Hepatocyte (in vitro differentiated cells): Measurements from ENCODE around the gene HRK. TPM values are rescaled to one million over a fixed set of nuclear protein-coding genes. Genes with fewer than 3 reads are reported as not detected.

Experiments used
- DNase-seq: peaks from one replicate; pipeline ENCODE4 v3.0.0-alpha.2; 2016; ENCODE audit warnings: low spot score
- H2AFZ ChIP-seq: fragments of 200-600 bp; sonication (generic); 2 replicates; pipeline ENCODE4 v1.6.0; 2016; ENCODE audit warnings: antibody characterized with exemption, mild to moderate bottlenecking
- H3K27ac ChIP-seq: fragments of 200-600 bp; sonication (generic); 2 replicates; pipeline ENCODE4 v1.5.1; 2016; ENCODE audit warnings: mild to moderate bottlenecking
- H3K27me3 ChIP-seq: fragments of 200-600 bp; sonication (generic); 2 replicates; pipeline ENCODE4 v1.6.1; 2016
- H3K36me3 ChIP-seq: fragments of 200-600 bp; sonication (generic); replicated peaks from 2 replicates; pipeline ENCODE4 v1.5.1; 2016; ENCODE audit warnings: low read depth; ENCODE audit not compliant: insufficient read depth
- H3K4me1 ChIP-seq: fragments of 200-600 bp; sonication (generic); 2 replicates; pipeline ENCODE4 v1.5.1; 2016; ENCODE audit warnings: mild to moderate bottlenecking, moderate library complexity; ENCODE audit not compliant: insufficient read depth
- H3K4me2 ChIP-seq: fragments of 200-600 bp; sonication (generic); 2 replicates; pipeline ENCODE4 v1.6.0; 2016
- H3K4me3 ChIP-seq: fragments of 200-600 bp; sonication (generic); 2 replicates; pipeline ENCODE4 v1.5.1; 2016; ENCODE audit warnings: mild to moderate bottlenecking
- H3K79me2 ChIP-seq: fragments of 200-600 bp; sonication (generic); 2 replicates; pipeline ENCODE4 v1.6.0; 2017; ENCODE audit warnings: mild to moderate bottlenecking
- H3K9me2 ChIP-seq: fragments of 200-600 bp; sonication (generic); replicated peaks from 2 replicates; pipeline ENCODE4 v1.6.0; 2017; ENCODE audit warnings: mild to moderate bottlenecking; ENCODE audit not compliant: insufficient read depth
- H3K9me3 ChIP-seq: fragments of 200-600 bp; sonication (generic); 2 replicates; pipeline ENCODE4 v1.5.1; 2016; ENCODE audit warnings: low read depth, mild to moderate bottlenecking
- H4K20me1 ChIP-seq: fragments of 200-600 bp; sonication (generic); 2 replicates; pipeline ENCODE4 v1.6.0; 2016; ENCODE audit warnings: mild to moderate bottlenecking; ENCODE audit not compliant: insufficient read depth, poor library complexity, severe bottlenecking
- CTCF ChIP-seq: fragments of 200-600 bp; sonication (generic); IDR thresholded peaks from 2 replicates; pipeline ENCODE4 v1.5.1; 2016; ENCODE audit warnings: antibody characterized with exemption, mild to moderate bottlenecking; ENCODE audit not compliant: poor library complexity
- EZH2 ChIP-seq: fragments of 200-600 bp; sonication (generic); IDR thresholded peaks from 2 replicates; pipeline ENCODE4 v1.6.1; 2016; ENCODE audit warnings: antibody characterized with exemption, mild to moderate bottlenecking, borderline replicate concordance
- EZH2phosphoT487 ChIP-seq: fragments of 200-600 bp; sonication (generic); IDR thresholded peaks from one replicate; pipeline ENCODE4 v1.6.1; 2018; ENCODE audit warnings: antibody characterized with exemption, mild to moderate bottlenecking, low read depth, moderate library complexity; ENCODE audit not compliant: unreplicated experiment, severe bottlenecking
- WGBS: methylation state at CpG from one replicate; pipeline ENCODE4 v1.1.6; 2016; ENCODE audit warnings: low lambda C conversion rate; ENCODE audit errors: missing lambda C conversion rate; 5-methylcytosine and 5-hydroxymethylcytosine counted together
- polyA plus RNA-seq: library from polyadenylated mRNA; unstranded; fragments of >200 nt; fragmentation: Nextera tagmentation; extraction: Ambion mirVana; gene quantifications from 2 replicates; pipeline ENCODE4 v1.2.1, GENCODE V29; 2016
- total RNA-seq: library from RNA; depleted of rRNA; stranded (reverse); fragments of >200 nt; gene quantifications from 2 replicates; pipeline ENCODE4 v1.2.3, GENCODE V29; 2014

HRK gene
- total and polyA plus RNA-seq, 2 experiments from 2014 or later = 0.18 TPM; not detected in 1

GRCh38 chr12:116906285-116906684 lies 25.0 kb upstream of the HRK start:
- H2AFZ ChIP-seq = no peak overlapping the region
- 90% methylated on average over 4 of the region's 4 CpGs for WGBS

GRCh38 chr12:116903818-116904217 lies 22.6 kb upstream of the HRK start:
- H3K79me2 ChIP-seq = no peaks in the 10 kb centered on the region
- no peaks in the 10 kb centered on the region for H3K9me3 ChIP-seq
- H4K20me1 ChIP-seq = no peaks in the 10 kb centered on the region
- no peaks in the 10 kb centered on the region for H3K9me2 ChIP-seq
- no peak overlapping the region for H3K4me2 ChIP-seq
- no peak for DNase-seq
- H3K27me3 ChIP-seq = peaks cover 13% of the 10 kb centered on the region
- TF ChIP-seq EZH2phosphoT487 (no peak), CTCF (no peak), EZH2 (no peak)
- WGBS = 73% methylated on average over 4 of the region's 4 CpGs
- no peak overlapping the region for H2AFZ ChIP-seq
- H3K4me3 ChIP-seq = no peak overlapping the region
- H3K27ac ChIP-seq = no peak overlapping the region
- no peaks in the 10 kb centered on the region for H3K4me1 ChIP-seq
- no peaks in the 10 kb centered on the region for H3K36me3 ChIP-seq

More at GRCh38 chr12:116906285-116906684, 25.0 kb upstream of the HRK start:
- H3K36me3 ChIP-seq = no peaks in the 10 kb centered on the region
- no peak overlapping the region for H3K4me3 ChIP-seq
- peaks cover under 1% of the 10 kb centered on the region for H4K20me1 ChIP-seq
- H3K79me2 ChIP-seq = peaks cover 10% of the 10 kb centered on the region
- no peaks in the 10 kb centered on the region for H3K9me3 ChIP-seq
- no peaks in the 10 kb centered on the region for H3K9me2 ChIP-seq
- no peaks in the 10 kb centered on the region for H3K4me1 ChIP-seq
- no peak overlapping the region for H3K27ac ChIP-seq
- TF ChIP-seq EZH2 (no peak), CTCF (no peak), EZH2phosphoT487 (no peak)
- no peak overlapping the region for H3K4me2 ChIP-seq
- no peak for DNase-seq
- H3K27me3 ChIP-seq = peaks cover 3% of the 10 kb centered on the region

GRCh38 chr12:116901612-116902011 lies 20.4 kb upstream of the HRK start:
- Histone ChIP-seq H3K9me2 (no peaks in the 10 kb centered on the region), H3K79me2 (no peaks in the 10 kb centered on the region), H2AFZ (no peak overlapping the region), H3K4me3 (no peak overlapping the region), H4K20me1 (no peaks in the 10 kb centered on the region), H3K4me2 (no peak overlapping the region), H3K4me1 (no peaks in the 10 kb centered on the region), H3K36me3 (no peaks in the 10 kb centered on the region), H3K9me3 (no peaks in the 10 kb centered on the region), H3K27me3 (peaks cover 16% of the 10 kb centered on the region), H3K27ac (no peak overlapping the region)
- WGBS = 89% methylated on average over 2 of the region's 2 CpGs
- no peak for TF ChIP-seq EZH2
- TF ChIP-seq CTCF = no peak
- TF ChIP-seq EZH2phosphoT487 = no peak
- DNase-seq = no peak

- no peaks in the 10 kb centered on the region for H3K36me3 ChIP-seq
Observed at GRCh38 chr12:116898669-116899068, 17.4 kb upstream of the HRK start.

More at GRCh38 chr12:116898669-116899068, 17.4 kb upstream of the HRK start:
- no peak overlapping the region for H2AFZ ChIP-seq
- H4K20me1 ChIP-seq = no peaks in the 10 kb centered on the region
- no peaks in the 10 kb centered on the region for H3K9me3 ChIP-seq
- WGBS = 66% methylated on average over 3 of the region's 3 CpGs
- no peak overlapping the region for H3K4me2 ChIP-seq
- no peaks in the 10 kb centered on the region for H3K9me2 ChIP-seq
- H3K79me2 ChIP-seq = no peaks in the 10 kb centered on the region
- no peak overlapping the region for H3K4me3 ChIP-seq
- TF ChIP-seq CTCF (no peak), EZH2 (no peak), EZH2phosphoT487 (no peak)
- no peak for DNase-seq
- no peak overlapping the region for H3K27ac ChIP-seq
- no peaks in the 10 kb centered on the region for H3K4me1 ChIP-seq
- H3K27me3 ChIP-seq = peaks cover 16% of the 10 kb centered on the region
